ENCODE results near the gene STXBP5. TPM values are rescaled to one million over a fixed set of nuclear protein-coding genes. Genes with fewer than 3 reads are reported as not detected.

STXBP5 gene
- total RNA-seq, 2 donors from 2014 or later, result 45.8 to 52.3 TPM

GRCh38 chr6:147192278-147192911 is 11.8 kb upstream of the STXBP5 start:
- no peak overlapping the region for H3K9ac ChIP-seq (ENCODE audit: low read depth in 2 of 2, low read length in 2 of 2)
- TF ChIP-seq CTCF (IDR thresholded peaks at IDR 0.05), result no peak
- no peak for DNase-seq
- H3K4me3 ChIP-seq, result no peak overlapping the region
- intact Hi-C loops (cut with DNase I), result loop anchor here (10.0 kb wide), 1 partner anchor 338 kb away; no protein-coding TSS in a partner anchor
- H3K9me3 ChIP-seq, result no peaks in the 10 kb centered on the region
- H3K27me3 ChIP-seq, result no peaks in the 10 kb centered on the region
- no peaks in the 10 kb centered on the region for H3K36me3 ChIP-seq
- H3K27ac ChIP-seq, result no peak overlapping the region
- H3K4me1 ChIP-seq, result no peaks in the 10 kb centered on the region

DNA sequence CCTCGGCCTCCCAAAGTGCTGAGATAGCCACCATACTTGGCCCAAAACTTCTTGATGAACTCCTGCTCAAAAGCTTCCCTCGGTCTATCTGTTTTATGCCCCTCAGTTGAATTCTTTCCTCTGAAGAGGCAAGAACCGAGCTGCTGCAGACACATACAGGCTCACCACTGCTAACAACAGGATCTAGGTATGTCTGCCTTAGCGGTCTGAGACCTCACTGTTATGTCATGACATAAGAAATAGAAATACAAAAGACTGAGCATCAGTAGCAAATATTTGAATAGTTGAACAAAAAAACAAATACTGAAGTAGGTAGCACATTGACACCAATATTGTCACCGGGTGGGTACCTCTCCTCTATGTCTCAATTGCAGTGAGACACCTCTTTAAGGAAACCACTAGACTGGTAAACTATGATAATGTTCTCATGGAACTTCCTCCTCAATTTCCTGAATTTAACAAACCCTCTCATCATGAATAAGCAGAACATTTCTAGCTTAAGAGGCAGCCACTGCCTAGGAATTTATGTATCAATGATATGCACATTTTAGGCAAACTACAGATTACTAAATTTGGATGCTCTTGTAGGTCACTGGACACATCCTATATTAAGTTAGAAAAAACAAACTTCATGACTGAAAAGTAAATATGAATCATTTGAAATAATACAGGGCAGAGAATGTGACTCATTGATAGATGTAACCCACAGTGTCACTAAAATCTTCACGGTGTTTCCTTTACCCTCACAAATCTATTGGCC is 9.4 kb upstream of the STXBP5 start:
- Histone ChIP-seq H3K27me3 (no peaks in the 10 kb centered on the region), H3K9ac (ENCODE audit: low read depth in 2 of 2, low read length in 2 of 2) (no peak overlapping the region), H3K27ac (no peak overlapping the region)

DNA sequence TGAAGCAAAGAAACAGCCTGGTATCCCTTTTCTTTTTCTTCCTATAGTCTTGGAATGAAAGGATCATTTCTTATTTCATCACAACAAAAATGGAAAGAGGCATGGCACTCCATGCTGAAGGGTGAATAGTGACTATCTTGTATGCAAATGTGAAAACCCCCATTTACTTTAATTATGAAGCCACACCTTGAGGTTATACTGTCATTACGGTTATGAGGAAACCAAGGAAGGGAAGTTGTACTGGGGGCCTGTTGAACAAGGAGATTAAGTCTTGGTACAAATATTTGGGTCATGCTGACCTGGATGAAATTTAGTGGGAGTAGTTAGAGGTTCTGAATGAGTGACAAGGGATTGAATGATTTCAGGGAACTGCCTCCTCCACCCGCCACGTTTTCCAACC is 8.7 kb upstream of the STXBP5 start:
- H3K36me3 ChIP-seq, result no peaks in the 10 kb centered on the region
- H3K4me1 ChIP-seq, result no peaks in the 10 kb centered on the region
- H3K9ac ChIP-seq (ENCODE audit: low read depth in 2 of 2, low read length in 2 of 2), result no peak overlapping the region
- no peak for DNase-seq
- no peaks in the 10 kb centered on the region for H3K27me3 ChIP-seq
- no peak overlapping the region for H3K4me3 ChIP-seq
- intact Hi-C loops (cut with DNase I), result loop anchor here (10.0 kb wide), 1 partner anchor 341 kb away; no protein-coding TSS in a partner anchor
- no peak for TF ChIP-seq CTCF (IDR thresholded peaks at IDR 0.05)
- no peak overlapping the region for H3K27ac ChIP-seq
- no peaks in the 10 kb centered on the region for H3K9me3 ChIP-seq

More for the DNA sequence above, 9.4 kb upstream of the STXBP5 start:
- Histone ChIP-seq H3K4me3 (no peak overlapping the region), H3K36me3 (no peaks in the 10 kb centered on the region), H3K4me1 (no peaks in the 10 kb centered on the region), H3K9me3 (no peaks in the 10 kb centered on the region)
- no peak for DNase-seq
- intact Hi-C loops (cut with DNase I), result loop anchor here (10.0 kb wide), 1 partner anchor 340 kb away; no protein-coding TSS in a partner anchor
- TF ChIP-seq CTCF (IDR thresholded peaks at IDR 0.05), result no peak

DNA sequence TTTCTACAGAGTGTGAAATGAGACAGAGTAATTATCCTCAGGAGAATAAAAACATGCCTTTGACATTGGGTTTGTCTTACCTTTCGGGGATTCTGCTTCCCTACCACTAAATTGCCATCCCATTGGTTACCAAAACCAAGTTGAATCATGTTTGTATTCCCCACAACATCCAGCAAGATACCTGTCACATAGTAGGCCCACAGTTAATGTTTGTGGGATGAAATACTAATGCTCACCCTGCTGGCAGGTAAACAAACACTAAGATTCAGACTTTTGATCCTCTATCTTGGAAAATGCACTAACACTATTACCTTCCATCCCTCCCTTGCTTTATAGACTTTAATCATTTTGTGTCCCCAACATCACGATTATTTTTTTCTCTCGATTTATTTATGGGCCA is 8.2 kb upstream of the STXBP5 start:
- no peaks in the 10 kb centered on the region for H3K4me1 ChIP-seq
- intact Hi-C loops (cut with DNase I), result loop anchor here (10.0 kb wide), 1 partner anchor 341 kb away; no protein-coding TSS in a partner anchor
- H3K4me3 ChIP-seq, result no peak overlapping the region
- no peak for TF ChIP-seq CTCF (IDR thresholded peaks at IDR 0.05)
- DNase-seq, result no peak
- no peaks in the 10 kb centered on the region for H3K9me3 ChIP-seq
- H3K36me3 ChIP-seq, result no peaks in the 10 kb centered on the region
- H3K9ac ChIP-seq (ENCODE audit: low read depth in 2 of 2, low read length in 2 of 2), result no peak overlapping the region
- no peaks in the 10 kb centered on the region for H3K27me3 ChIP-seq
- H3K27ac ChIP-seq, result no peak overlapping the region

- intact Hi-C loops (cut with DNase I), result no loop called here
- Histone ChIP-seq H3K4me1 (no peaks in the 10 kb centered on the region), H3K27ac (no peak overlapping the region), H3K36me3 (no peaks in the 10 kb centered on the region), H3K9me3 (no peaks in the 10 kb centered on the region), H3K4me3 (no peak overlapping the region), H3K27me3 (no peaks in the 10 kb centered on the region), H3K9ac (ENCODE audit: low read depth in 2 of 2, low read length in 2 of 2) (no peak overlapping the region)
- TF ChIP-seq CTCF (IDR thresholded peaks at IDR 0.05), result no peak
- DNase-seq, result no peak
These were observed 3.5 kb upstream of the STXBP5 start for GRCh38 chr6:147200711-147201110.

Data from colonic mucosa (tissue), 4 donors.